AG09309 (cell line): ENCODE results near the gene PPM1N.
A peak's percentile ranks its signal among the peaks of the same experiment; 100 is the strongest.
"Not testable (repeated sequence)": the region's sequence is repeated elsewhere in the genome, so short reads cannot be mapped to it uniquely, and the experiment has no call there.

ENCODE experiments used
- DNase-seq: peaks from one replicate; pipeline ENCODE4 v3.0.0-alpha.2; 2010; ENCODE audit warnings: low read depth
- H3K4me3 ChIP-seq: 2 replicates; pipeline ENCODE4 v1.5.1; 2011; ENCODE audit warnings: mild to moderate bottlenecking, low read depth, low read length, moderate library complexity; ENCODE audit not compliant: control insufficient read depth
- TF ChIP-seq, protein P1 (sequence below): IDR thresholded peaks from 2 replicates; pipeline ENCODE4 v1.5.1; 2011; ENCODE audit warnings: mild to moderate bottlenecking, low read depth, low read length, inconsistent platforms; ENCODE audit not compliant: insufficient read depth, control insufficient read depth; ENCODE audit errors: missing control alignments

Gene PPM1N

DNA sequence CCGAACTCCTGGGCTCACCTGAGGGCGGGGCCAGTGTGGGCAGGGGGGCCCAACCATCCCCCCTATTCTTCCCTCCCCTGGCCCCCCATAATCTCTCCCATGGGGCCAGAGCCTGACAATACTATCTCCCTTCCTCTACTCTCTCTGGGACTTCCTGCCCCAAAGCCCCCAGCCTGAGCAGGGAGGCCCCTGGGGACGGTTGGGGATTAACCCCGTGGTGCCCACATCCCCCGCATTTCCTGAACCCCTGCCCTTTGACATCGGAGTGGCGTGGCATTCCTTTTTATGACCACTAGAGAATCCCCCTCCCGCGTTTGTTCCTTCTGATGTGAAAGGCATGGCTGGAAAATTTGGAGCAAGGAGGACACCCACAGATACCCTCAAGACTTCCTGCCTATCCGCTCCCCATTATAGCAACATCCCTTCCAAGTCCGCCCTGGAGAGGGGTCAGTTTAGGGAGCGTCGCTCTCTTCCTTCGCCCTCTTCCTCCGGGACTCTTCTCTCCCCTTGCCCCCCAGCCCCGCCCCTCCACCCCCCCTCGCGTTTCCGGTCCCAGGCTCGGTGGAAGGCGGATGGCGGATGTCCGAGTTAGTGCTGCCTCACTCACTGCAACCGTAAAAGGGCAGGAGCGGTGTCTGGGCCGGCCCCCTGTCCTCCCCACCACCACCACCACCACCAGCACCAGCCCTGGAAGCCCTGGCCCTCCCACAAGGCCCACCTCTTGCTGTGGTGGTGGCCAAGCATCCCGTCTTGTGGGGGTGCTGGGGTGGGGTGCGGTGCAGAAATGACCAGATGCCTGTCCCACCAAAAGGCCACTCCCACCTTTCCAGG, 10.8 kb downstream of the PPM1N start:
- H3K4me3 ChIP-seq, result peak overlapping the region; percentile 96
- DNase-seq, result no peak
- TF ChIP-seq, protein P1, sequence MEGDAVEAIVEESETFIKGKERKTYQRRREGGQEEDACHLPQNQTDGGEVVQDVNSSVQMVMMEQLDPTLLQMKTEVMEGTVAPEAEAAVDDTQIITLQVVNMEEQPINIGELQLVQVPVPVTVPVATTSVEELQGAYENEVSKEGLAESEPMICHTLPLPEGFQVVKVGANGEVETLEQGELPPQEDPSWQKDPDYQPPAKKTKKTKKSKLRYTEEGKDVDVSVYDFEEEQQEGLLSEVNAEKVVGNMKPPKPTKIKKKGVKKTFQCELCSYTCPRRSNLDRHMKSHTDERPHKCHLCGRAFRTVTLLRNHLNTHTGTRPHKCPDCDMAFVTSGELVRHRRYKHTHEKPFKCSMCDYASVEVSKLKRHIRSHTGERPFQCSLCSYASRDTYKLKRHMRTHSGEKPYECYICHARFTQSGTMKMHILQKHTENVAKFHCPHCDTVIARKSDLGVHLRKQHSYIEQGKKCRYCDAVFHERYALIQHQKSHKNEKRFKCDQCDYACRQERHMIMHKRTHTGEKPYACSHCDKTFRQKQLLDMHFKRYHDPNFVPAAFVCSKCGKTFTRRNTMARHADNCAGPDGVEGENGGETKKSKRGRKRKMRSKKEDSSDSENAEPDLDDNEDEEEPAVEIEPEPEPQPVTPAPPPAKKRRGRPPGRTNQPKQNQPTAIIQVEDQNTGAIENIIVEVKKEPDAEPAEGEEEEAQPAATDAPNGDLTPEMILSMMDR, result no peak

DNA sequence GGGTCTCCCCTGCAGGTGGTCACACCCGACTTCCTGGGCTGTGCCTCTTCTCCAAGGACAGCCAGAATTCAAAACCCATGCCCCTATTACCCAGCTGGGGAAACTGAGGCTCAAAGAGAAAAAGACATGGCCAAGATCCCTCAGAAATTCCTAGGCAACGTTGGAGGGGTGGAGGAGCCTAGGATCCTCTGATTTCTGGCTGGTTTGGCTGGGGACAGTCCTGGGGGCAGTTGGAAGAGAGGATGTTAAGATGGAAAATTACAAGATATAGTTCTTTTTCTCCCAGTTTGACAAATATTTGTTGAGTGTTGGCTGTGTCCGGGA, 11.4 kb downstream of the PPM1N start:
- TF ChIP-seq, protein P1, result no peak
- H3K4me3 ChIP-seq, result peak overlapping the region; percentile 96
- no peak for DNase-seq

DNA sequence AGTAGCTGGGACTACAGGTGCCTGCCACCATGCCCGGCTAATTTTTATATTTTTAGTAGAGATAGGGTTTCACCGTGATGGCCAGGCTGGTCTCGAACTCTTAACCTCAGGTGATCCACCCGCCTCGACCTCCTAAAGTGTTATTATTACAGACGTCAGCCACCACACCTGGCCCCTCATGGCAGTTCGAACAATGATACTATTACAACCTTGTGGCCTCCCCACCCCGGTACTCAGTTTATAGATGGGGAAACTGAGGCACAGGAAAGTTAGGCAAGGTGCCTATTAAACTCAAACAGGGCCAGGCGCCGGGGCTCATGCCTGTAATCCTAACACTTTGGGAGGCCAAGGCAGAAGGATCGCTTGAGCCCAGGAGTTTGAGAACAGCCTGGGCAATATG, 12.1 kb downstream of the PPM1N start:
- DNase-seq, H3K4me3 ChIP-seq: not testable (repeated sequence)

DNA sequence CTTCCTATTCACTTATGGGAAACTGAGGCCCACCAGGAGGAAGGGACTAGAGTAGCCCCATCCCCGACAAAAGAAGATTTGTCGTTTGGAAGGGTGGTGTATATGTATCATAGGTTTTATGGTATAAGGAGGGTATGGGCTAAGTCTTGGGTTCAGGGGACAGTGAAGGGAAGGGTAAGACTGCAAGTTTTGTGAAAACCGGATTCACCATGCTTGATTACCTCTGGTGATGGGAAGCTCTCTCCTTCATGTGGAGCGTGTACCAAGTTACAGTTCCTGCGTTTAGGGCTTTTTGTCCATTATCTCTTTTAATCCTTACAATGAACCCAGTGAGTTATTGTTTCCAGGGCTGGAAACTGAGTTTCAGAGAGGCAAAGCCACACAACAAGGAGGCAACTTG, 12.8 kb downstream of the PPM1N start:
- no peak overlapping the region for H3K4me3 ChIP-seq
- DNase-seq, result no peak
- TF ChIP-seq, protein P1, result no peak

DNA sequence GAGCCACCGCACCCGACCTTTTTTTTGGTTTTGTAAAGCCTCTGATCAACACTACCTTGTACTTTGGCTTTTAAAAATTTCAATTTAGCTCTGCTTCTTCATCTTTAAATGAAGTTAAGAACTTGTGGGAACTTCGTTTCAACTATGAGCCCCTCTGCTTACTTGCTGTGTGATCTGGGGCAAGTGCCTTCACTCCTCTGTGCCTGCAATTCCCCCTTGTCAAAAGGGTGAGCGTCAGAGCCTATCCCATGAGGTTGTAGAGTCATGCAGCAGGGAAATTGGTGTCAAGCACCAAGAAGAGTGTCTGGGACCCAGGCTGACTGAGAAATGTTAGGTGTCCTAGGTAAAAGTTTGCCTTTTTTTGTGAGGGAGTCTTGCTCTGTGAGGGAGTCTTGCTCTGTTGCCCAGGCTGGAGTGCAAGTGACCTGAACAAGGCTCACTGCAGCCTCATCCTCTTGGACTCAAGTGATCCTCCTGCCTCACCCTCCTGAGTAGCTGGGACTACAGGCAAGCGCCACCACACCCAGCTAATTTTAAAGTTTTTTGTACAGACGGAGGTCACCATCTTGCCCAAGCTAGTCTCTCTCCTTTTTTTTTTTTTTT, 14.7 kb downstream of the PPM1N start:
- no peak overlapping the region for H3K4me3 ChIP-seq
- TF ChIP-seq, protein P1, result no peak
- DNase-seq, result no peak

DNA sequence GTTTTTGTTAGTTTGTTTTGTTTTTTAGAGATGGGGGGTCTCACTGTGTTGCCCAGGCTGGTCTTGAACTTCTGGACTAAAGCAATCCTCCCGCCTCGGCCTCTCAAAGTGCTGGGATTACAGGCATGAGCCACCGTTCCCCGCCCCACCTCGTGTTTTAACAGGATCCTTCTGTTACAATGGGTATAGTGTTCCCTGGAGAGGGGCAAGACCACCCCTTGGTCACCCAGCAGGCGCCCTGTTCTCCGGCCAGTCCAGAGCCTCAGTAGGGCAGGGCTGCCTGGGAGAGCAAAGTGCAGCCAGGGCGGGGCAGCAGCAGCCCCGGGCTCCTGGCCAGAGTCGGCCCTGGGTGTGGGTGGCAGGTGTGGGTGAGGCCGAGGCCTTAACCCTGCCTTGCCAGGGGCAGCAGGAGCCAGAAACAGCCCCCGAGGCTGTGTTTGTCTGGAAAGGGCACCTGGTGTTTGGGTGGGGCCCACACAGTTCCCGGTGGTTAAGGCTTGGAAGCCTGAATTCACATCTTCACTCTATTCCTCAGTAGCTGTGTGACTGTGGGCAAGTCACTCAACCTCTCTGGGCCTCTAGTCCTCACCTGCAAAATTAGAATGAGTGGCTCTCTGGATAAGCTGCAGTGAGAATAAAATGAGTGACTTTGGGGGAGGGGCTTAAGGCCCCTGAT, 16.3 kb downstream of the PPM1N start:
- no peak for DNase-seq
- H3K4me3 ChIP-seq, result no peak overlapping the region
- TF ChIP-seq, protein P1, result no peak

DNA sequence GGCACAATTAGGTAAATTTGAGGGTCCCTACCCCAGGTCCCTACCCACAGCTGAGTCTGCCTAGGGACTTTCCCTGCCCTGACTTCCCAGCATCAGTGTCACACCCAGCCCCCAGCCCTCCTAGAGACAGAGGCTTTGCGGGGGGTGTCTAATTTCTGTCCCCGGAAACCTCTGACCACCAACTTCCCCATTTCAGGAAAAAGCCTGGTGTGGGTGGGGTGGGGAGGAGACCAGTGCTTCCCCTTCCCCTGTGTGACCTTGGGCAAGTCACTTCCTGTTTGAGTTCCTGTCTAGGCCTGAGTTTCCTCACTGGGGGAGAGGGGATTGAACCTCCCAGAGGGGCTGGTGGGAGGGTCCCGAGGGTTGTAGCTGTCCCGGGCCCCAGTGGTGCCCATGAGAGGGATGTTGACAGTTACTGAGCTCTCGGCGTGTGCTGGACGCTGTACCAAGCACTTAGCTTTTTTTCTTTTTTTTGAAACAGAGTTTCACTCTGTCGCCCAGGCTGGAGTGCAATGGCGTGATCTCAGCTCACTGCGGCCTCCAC, 16.9 kb downstream of the PPM1N start:
- no peak for DNase-seq
- H3K4me3 ChIP-seq, result no peak overlapping the region

More for the DNA sequence above, 16.9 kb downstream of the PPM1N start:
- TF ChIP-seq, protein P1, result no peak
